GM19372 (cell line): ENCODE data around the gene ZNF138.
"Not testable (repeated sequence)": the region's sequence is repeated elsewhere in the genome, so short reads cannot be mapped to it uniquely, and the experiment has no call there.

Experiments
- ATAC-seq: cut with Tn5 transposase; IDR thresholded peaks from one replicate; pipeline ENCODE4 v1.9.1; 2021; ENCODE audit warnings: mild to moderate bottlenecking, low read depth, moderate library complexity; ENCODE audit not compliant: unreplicated experiment

ZNF138 gene

GRCh38 chr7:64835856-64836255, 41.6 kb downstream of the ZNF138 start:
- not testable (repeated sequence) for ATAC-seq

GRCh38 chr7:64838051-64838450, 43.8 kb downstream of the ZNF138 start:
- not testable (repeated sequence) for ATAC-seq

- no peak for ATAC-seq
These were observed 44.5 kb downstream of the ZNF138 start for GRCh38 chr7:64838691-64839090.

GRCh38 chr7:64839910-64840309, 45.7 kb downstream of the ZNF138 start:
- ATAC-seq = no peak

GRCh38 chr7:64849250-64849923, 55.2 kb downstream of the ZNF138 start:
- no peak for ATAC-seq

GRCh38 chr7:64849924-64850499, 55.8 kb downstream of the ZNF138 start:
- ATAC-seq = no peak

GRCh38 chr7:64853679-64854078, 59.5 kb downstream of the ZNF138 start:
- no peak for ATAC-seq

- no peak for ATAC-seq
These were observed 60.7 kb downstream of the ZNF138 start for GRCh38 chr7:64854969-64855368.

GRCh38 chr7:64863021-64863420, 68.8 kb downstream of the ZNF138 start:
- ATAC-seq = no peak

- not testable (repeated sequence) for ATAC-seq
These were observed 69.3 kb downstream of the ZNF138 start for GRCh38 chr7:64863530-64863929.

- no peak for ATAC-seq
These were observed 69.7 kb downstream of the ZNF138 start for GRCh38 chr7:64863969-64864368.

- no peak for ATAC-seq
These were observed 73.7 kb downstream of the ZNF138 start for GRCh38 chr7:64867863-64868440.

- no peak for ATAC-seq
These were observed 74.3 kb downstream of the ZNF138 start for GRCh38 chr7:64868499-64868898.

- ATAC-seq = no peak
These were observed 75.0 kb downstream of the ZNF138 start for GRCh38 chr7:64869121-64869725.

GRCh38 chr7:64869912-64870562, 75.8 kb downstream of the ZNF138 start:
- ATAC-seq = no peak

GRCh38 chr7:64870656-64871055, 76.4 kb downstream of the ZNF138 start:
- no peak for ATAC-seq

- ATAC-seq = no peak
These were observed 77.5 kb downstream of the ZNF138 start for GRCh38 chr7:64871761-64872160.

GRCh38 chr7:64872351-64873154, 78.3 kb downstream of the ZNF138 start:
- no peak for ATAC-seq

GRCh38 chr7:64873155-64873500, 78.9 kb downstream of the ZNF138 start:
- no peak for ATAC-seq

GRCh38 chr7:64873517-64873916, 79.3 kb downstream of the ZNF138 start:
- no peak for ATAC-seq
